Esophagus squamous epithelium (tissue), 5 donors: ENCODE measurements around the gene CHST8. TPM values are rescaled to one million over a fixed set of nuclear protein-coding genes. Genes with fewer than 3 reads are reported as not detected.

Source experiments
- DNase-seq: peaks from one replicate; lab custom pipeline; 2025; lab: John Stamatoyannopoulos, UW
- H3K27ac ChIP-seq, 4 donors: fragments of 200-600 bp; sonication (generic); one replicate each; pipeline ENCODE4 v1.5.1; 2016 to 2019; ENCODE audit warnings: mild to moderate bottlenecking in 1 of 4
- H3K27me3 ChIP-seq, 4 donors: fragments of 200-600 bp; sonication (generic); 1 replicate in 3 of 4; 2 replicates in 1 of 4; pipeline versions ENCODE4 v1.5.1 to v1.6.0; 2017 to 2021; ENCODE audit warnings: antibody characterized with exemption in 1 of 4
- H3K36me3 ChIP-seq, 3 donors: fragments of 200-600 bp; sonication (generic); one replicate each; pipeline ENCODE4 v1.5.1; 2016 to 2019
- H3K4me1 ChIP-seq, 3 donors: fragments of 200-600 bp; sonication (generic); one replicate each; pipeline ENCODE4 v1.5.1; 2017 to 2019
- H3K4me3 ChIP-seq, 4 donors: fragments of 200-600 bp; sonication (generic); 1 replicate in 3 of 4; 2 replicates in 1 of 4; pipeline ENCODE4 v1.5.1; 2016 to 2019; ENCODE audit warnings: mild to moderate bottlenecking in 2 of 4, moderate library complexity in 1 of 4
- H3K9me3 ChIP-seq, 3 donors: fragments of 200-600 bp; sonication (generic); one replicate each; pipeline ENCODE4 v1.5.1; 2016 to 2019
- CTCF ChIP-seq, 6 experiments: fragments of 450-650 bp in 4 of 6; fragments of 200-600 bp in 2 of 6; sonication (generic) in 2 of 6; IDR thresholded peaks; one replicate each; pipeline ENCODE4 v1.5.1; 2016 to 2019; ENCODE audit warnings: antibody characterized with exemption in 6 of 6, mild to moderate bottlenecking in 4 of 6, moderate library complexity in 4 of 6
- POLR2A ChIP-seq, 4 donors: fragments of 450-650 bp; IDR thresholded peaks; one replicate each; pipeline ENCODE4 v1.6.1; 2017; ENCODE audit warnings: antibody characterized with exemption in 4 of 4, mild to moderate bottlenecking in 4 of 4, moderate library complexity in 3 of 4
- WGBS, 2 donors: methylation state at CpG; one replicate each; pipeline ENCODE4 v1.1.5; 2018; 5-methylcytosine and 5-hydroxymethylcytosine counted together
- intact Hi-C: fragments of 100-400 bp; cut with DNase I; formaldehyde crosslinking; loops from one replicate; pipeline ENCODE4 v1.15.0; 2022
- total RNA-seq, 4 donors: library from RNA; depleted of rRNA; stranded (reverse); fragments of >200 nt; gene quantifications; one replicate each; pipeline ENCODE4 v1.1.0, GENCODE V29; 2016
- donor health status: DM: yes; HTN: yes; CAD: no.

CHST8 gene
- total RNA-seq, 4 donors from 2014 or later = 0.38 TPM; not detected in 3

GRCh38 chr19:33758541-33759013, 136.8 kb downstream of the CHST8 start:
- no peaks in the 10 kb centered on the region for H3K9me3 ChIP-seq
- peaks cover 0 to 34% (median 0%) of the 10 kb centered on the region in 4 donors for H3K27me3 ChIP-seq
- no peak overlapping the region for H3K27ac ChIP-seq
- H3K4me1 ChIP-seq = no peaks in the 10 kb centered on the region
- no peak for DNase-seq
- H3K4me3 ChIP-seq = no peak overlapping the region
- 24 to 38% methylated on average over 6 to 8 of the region's 12 CpGs for WGBS, 2 donors
- no peaks in the 10 kb centered on the region for H3K36me3 ChIP-seq
- intact Hi-C loops = no loop called here
- TF ChIP-seq CTCF (IDR thresholded peaks at IDR 0.05) (no peak), POLR2A (IDR thresholded peaks at IDR 0.05) (no peak)

- no peaks in the 10 kb centered on the region for H3K4me1 ChIP-seq
- no peak for DNase-seq
- 95 to 100% methylated on average over 1 to 7 of the region's 7 CpGs for WGBS, 2 donors
- no peaks in the 10 kb centered on the region for H3K9me3 ChIP-seq
- H3K27me3 ChIP-seq = peaks cover 0 to 29% (median 0%) of the 10 kb centered on the region in 4 donors
- intact Hi-C loops = no loop called here
- no peaks in the 10 kb centered on the region for H3K36me3 ChIP-seq
- no peak overlapping the region for H3K4me3 ChIP-seq
- no peak for TF ChIP-seq POLR2A (IDR thresholded peaks at IDR 0.05)
- TF ChIP-seq CTCF (IDR thresholded peaks at IDR 0.05) = no peak
- H3K27ac ChIP-seq = no peak overlapping the region
Observed at GRCh38 chr19:33759356-33759755, 137.6 kb downstream of the CHST8 start.

GRCh38 chr19:33763633-33764371, 142.0 kb downstream of the CHST8 start:
- TF ChIP-seq CTCF (IDR thresholded peaks at IDR 0.05) (no peak), POLR2A (IDR thresholded peaks at IDR 0.05) (no peak)
- 35% methylated on average over 4 of the region's 11 CpGs; no CpG with 5 or more reads in 1 of the 2 donors for WGBS, 2 donors
- Histone ChIP-seq H3K4me1 (no peaks in the 10 kb centered on the region), H3K27ac (no peak overlapping the region), H3K9me3 (no peaks in the 10 kb centered on the region), H3K27me3 (peaks cover 0 to 31% (median 0%) of the 10 kb centered on the region in 4 donors), H3K36me3 (no peaks in the 10 kb centered on the region), H3K4me3 (no peak overlapping the region)
- no peak for DNase-seq
- intact Hi-C loops = no loop called here

- TF ChIP-seq POLR2A (IDR thresholded peaks at IDR 0.05) (no peak), CTCF (IDR thresholded peaks at IDR 0.05) (no peak)
- H3K4me1 ChIP-seq = no peaks in the 10 kb centered on the region
Observed at GRCh38 chr19:33766623-33767022, 144.9 kb downstream of the CHST8 start.

GRCh38 chr19:33767898-33768413, 146.2 kb downstream of the CHST8 start:
- 36 to 38% methylated on average over 9 of the region's 9 CpGs for WGBS, 2 donors
- Histone ChIP-seq H3K27me3 (peaks cover 0 to 54% (median 0%) of the 10 kb centered on the region in 4 donors), H3K4me3 (no peak overlapping the region), H3K4me1 (no peaks in the 10 kb centered on the region), H3K9me3 (no peaks in the 10 kb centered on the region), H3K27ac (no peak overlapping the region), H3K36me3 (no peaks in the 10 kb centered on the region)
- no peak for TF ChIP-seq POLR2A (IDR thresholded peaks at IDR 0.05)
- no peak for TF ChIP-seq CTCF (IDR thresholded peaks at IDR 0.05)
- DNase-seq = no peak
- intact Hi-C loops = no loop called here

More at GRCh38 chr19:33766623-33767022, 144.9 kb downstream of the CHST8 start:
- no peak for DNase-seq
- Histone ChIP-seq H3K27me3 (peaks cover 0 to 57% (median 0%) of the 10 kb centered on the region in 4 donors), H3K36me3 (no peaks in the 10 kb centered on the region), H3K4me3 (no peak overlapping the region), H3K9me3 (no peaks in the 10 kb centered on the region), H3K27ac (no peak overlapping the region)
- intact Hi-C loops = no loop called here
- 58 to 80% methylated on average over 1 to 3 of the region's 13 CpGs for WGBS, 2 donors
